HEK293T (cell line): ENCODE results near the gene PCA3.

Experiments
- CTCF ChIA-PET: fragments of 350-600 bp; formaldehyde crosslinking; extraction: SDS; loops from one replicate; lab custom pipeline; 2021; ENCODE audit warnings: antibody characterized with exemption, inconsistent platforms; lab: Yijun Ruan, JAX
- POLR2A ChIA-PET: fragments of 350-600 bp; formaldehyde crosslinking; extraction: SDS; loops from one replicate; lab custom pipeline; 2020; ENCODE audit warnings: antibody characterized with exemption, inconsistent platforms; lab: Yijun Ruan, JAX
- DNase-seq: peaks from one replicate; pipeline ENCODE4 v3.0.0; 2012; ENCODE audit warnings: mixed read lengths; ENCODE audit errors: extremely low spot score
- ARNT ChIP-seq: fragments of 450-650 bp; IDR thresholded peaks from 2 replicates; pipeline ENCODE4 v1.6.1; 2017; ENCODE audit warnings: mild to moderate bottlenecking
- BHLHE40 ChIP-seq: fragments of 450-650 bp; IDR thresholded peaks from 2 replicates; pipeline ENCODE4 v1.6.1; 2016; ENCODE audit warnings: mild to moderate bottlenecking, moderate library complexity, borderline replicate concordance
- CTBP1 ChIP-seq: fragments of 450-650 bp; IDR thresholded peaks from 2 replicates; pipeline ENCODE4 v1.6.1; 2016; ENCODE audit warnings: borderline replicate concordance
- ELF4 ChIP-seq: fragments of 450-650 bp; IDR thresholded peaks from 2 replicates; pipeline ENCODE4 v1.6.1; 2017; ENCODE audit warnings: antibody characterized with exemption
- FOXA1 ChIP-seq: fragments of 450-650 bp; IDR thresholded peaks from 2 replicates; pipeline ENCODE4 v1.6.1; 2016; ENCODE audit warnings: mild to moderate bottlenecking
- FOXK2 ChIP-seq: fragments of 450-650 bp; IDR thresholded peaks from 2 replicates; pipeline ENCODE4 v1.6.1; 2016; ENCODE audit warnings: mild to moderate bottlenecking
- FOXM1 ChIP-seq: fragments of 450-650 bp; IDR thresholded peaks from 2 replicates; pipeline ENCODE4 v1.6.1; 2017; ENCODE audit warnings: mild to moderate bottlenecking, borderline replicate concordance
- HDGF ChIP-seq: fragments of 450-650 bp; IDR thresholded peaks from 2 replicates; pipeline ENCODE4 v1.6.1; 2017; ENCODE audit warnings: antibody characterized with exemption, borderline replicate concordance
- L3MBTL2 ChIP-seq: fragments of 450-650 bp; conservative IDR thresholded peaks from 2 replicates; pipeline ENCODE4 v1.6.1; 2016; ENCODE audit warnings: mild to moderate bottlenecking
- LEF1 ChIP-seq: fragments of 450-650 bp; IDR thresholded peaks from 2 replicates; pipeline ENCODE4 v1.6.1; 2017; ENCODE audit warnings: mild to moderate bottlenecking, borderline replicate concordance
- NFRKB ChIP-seq: fragments of 450-650 bp; IDR thresholded peaks from 2 replicates; pipeline ENCODE4 v1.6.1; 2016; ENCODE audit warnings: mild to moderate bottlenecking, moderate library complexity
- PKNOX1 ChIP-seq: fragments of 450-650 bp; IDR thresholded peaks from 2 replicates; pipeline ENCODE4 v1.6.1; 2016
- SP1 ChIP-seq: fragments of 450-650 bp; IDR thresholded peaks from 2 replicates; pipeline ENCODE4 v1.6.1; 2017
- SUZ12 ChIP-seq: fragments of 450-650 bp; IDR thresholded peaks from 2 replicates; pipeline ENCODE4 v1.6.1; 2016; ENCODE audit warnings: mild to moderate bottlenecking
- TARDBP ChIP-seq: fragments of 450-650 bp; IDR thresholded peaks from 2 replicates; pipeline ENCODE4 v1.6.1; 2016
- ZNF384 ChIP-seq: fragments of 450-650 bp; IDR thresholded peaks from 2 replicates; pipeline ENCODE4 v1.6.1; 2016

PCA3 gene

GRCh38 chr9:76743931-76744330 lies 20.3 kb upstream of the PCA3 start:
- TF ChIP-seq CTBP1 (no peak), L3MBTL2 (no peak), ZNF384 (no peak), PKNOX1 (no peak), SUZ12 (no peak), ELF4 (no peak), FOXA1 (no peak), HDGF (no peak), SP1 (no peak)
- no peak for DNase-seq
- ChIA-PET CTCF (no interaction called here), POLR2A (no interaction called here)

GRCh38 chr9:76744336-76744735 lies 19.9 kb upstream of the PCA3 start:
- CTCF ChIA-PET = no interaction called here
- DNase-seq = no peak
- POLR2A ChIA-PET = no interaction called here
- no peak for TF ChIP-seq ELF4
- no peak for TF ChIP-seq L3MBTL2
- no peak for TF ChIP-seq SP1
- TF ChIP-seq FOXM1 = no peak
- no peak for TF ChIP-seq FOXK2
- no peak for TF ChIP-seq ZNF384
- no peak for TF ChIP-seq PKNOX1
- no peak for TF ChIP-seq CTBP1
- TF ChIP-seq LEF1 = no peak
- TF ChIP-seq SUZ12 = no peak
- no peak for TF ChIP-seq BHLHE40
- TF ChIP-seq ARNT = no peak
- TF ChIP-seq NFRKB = no peak
- TF ChIP-seq FOXA1 = no peak
- TF ChIP-seq TARDBP = no peak
- TF ChIP-seq HDGF = no peak

GRCh38 chr9:76751001-76751400 lies 13.2 kb upstream of the PCA3 start:
- POLR2A ChIA-PET = no interaction called here
- TF ChIP-seq ZNF384 = no peak
- no peak for TF ChIP-seq NFRKB
- no peak for TF ChIP-seq PKNOX1
- TF ChIP-seq L3MBTL2 = no peak
- no peak for TF ChIP-seq SUZ12
- TF ChIP-seq FOXK2 = no peak
- DNase-seq = no peak
- CTCF ChIA-PET = no interaction called here

- ChIA-PET POLR2A (no interaction called here), CTCF (no interaction called here)
Observed at GRCh38 chr9:76756268-76756640, 8.0 kb upstream of the PCA3 start.

GRCh38 chr9:76756941-76757673 lies 7.1 kb upstream of the PCA3 start:
- no peak for DNase-seq
- CTCF ChIA-PET = no interaction called here
- TF ChIP-seq ARNT = no peak
- TF ChIP-seq NFRKB = no peak
- no peak for TF ChIP-seq SUZ12
- no peak for TF ChIP-seq ELF4
- no peak for TF ChIP-seq ZNF384
- no peak for TF ChIP-seq PKNOX1
- TF ChIP-seq BHLHE40 = no peak
- no peak for TF ChIP-seq L3MBTL2
- no peak for TF ChIP-seq LEF1
- no peak for TF ChIP-seq FOXM1
- TF ChIP-seq FOXA1 = no peak
- TF ChIP-seq FOXK2 = no peak
- TF ChIP-seq TARDBP = no peak
- no peak for TF ChIP-seq HDGF
- TF ChIP-seq CTBP1 = no peak
- TF ChIP-seq SP1 = no peak
- POLR2A ChIA-PET = no interaction called here

More at GRCh38 chr9:76756268-76756640, 8.0 kb upstream of the PCA3 start:
- DNase-seq = peak; percentile 19
- TF ChIP-seq SP1 (no peak), TARDBP (no peak), ELF4 (no peak), NFRKB (no peak), FOXM1 (no peak), ARNT (no peak), LEF1 (no peak), BHLHE40 (no peak), L3MBTL2 (no peak), FOXA1 (no peak), HDGF (no peak), SUZ12 (no peak), ZNF384 (no peak), FOXK2 (no peak), CTBP1 (no peak), PKNOX1 (no peak)
